Stimulated activated CD8-positive, alpha-beta memory T cell treated with anti-CD3 and anti-CD28 coated beads, Interleukin-7, amount 100 ng/mL, for 4 hours (primary cell): ENCODE results near the gene DEF6.
A peak's percentile ranks its signal among the peaks of the same experiment; 100 is the strongest.
"Not testable (repeated sequence)": the region's sequence is repeated elsewhere in the genome, so short reads cannot be mapped to it uniquely, and the experiment has no call there.

Experiments
- DNase-seq, 2 donors: peaks; one replicate each; pipeline ENCODE4 v3.0.0-alpha.2; 2020; ENCODE audit warnings: low read depth in 2 of 2

Gene DEF6

DNA sequence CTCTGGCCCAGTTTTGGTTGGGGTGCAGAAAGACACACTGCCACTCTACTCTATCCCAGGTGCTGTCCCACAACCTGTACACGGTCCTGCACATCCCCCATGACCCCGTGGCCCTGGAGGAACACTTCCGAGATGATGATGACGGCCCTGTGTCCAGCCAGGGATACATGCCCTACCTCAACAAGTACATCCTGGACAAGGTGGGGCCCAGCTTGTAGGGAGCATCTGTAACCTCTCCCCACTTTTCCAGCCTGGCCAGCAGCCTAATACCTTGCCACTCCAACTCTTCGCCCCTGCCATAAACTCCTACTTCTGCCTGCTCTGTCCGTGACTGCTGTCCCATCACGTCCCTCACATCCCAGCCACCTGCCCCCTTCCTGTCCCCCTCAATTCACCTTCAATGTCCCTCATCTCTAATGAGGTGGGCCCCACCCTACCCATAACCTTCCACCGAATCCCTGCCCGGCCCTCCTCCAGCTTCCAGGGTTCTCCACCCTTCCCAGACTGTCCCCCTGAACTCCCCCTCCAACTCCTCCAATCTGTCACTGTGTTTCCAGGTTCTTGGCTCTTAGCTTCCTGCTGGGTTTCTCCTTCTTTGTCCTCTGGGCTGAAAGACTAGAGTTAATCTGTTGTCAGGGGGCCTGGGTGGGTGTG lies 12.1 kb downstream of the DEF6 start:
- DNase-seq: no peak

DNA sequence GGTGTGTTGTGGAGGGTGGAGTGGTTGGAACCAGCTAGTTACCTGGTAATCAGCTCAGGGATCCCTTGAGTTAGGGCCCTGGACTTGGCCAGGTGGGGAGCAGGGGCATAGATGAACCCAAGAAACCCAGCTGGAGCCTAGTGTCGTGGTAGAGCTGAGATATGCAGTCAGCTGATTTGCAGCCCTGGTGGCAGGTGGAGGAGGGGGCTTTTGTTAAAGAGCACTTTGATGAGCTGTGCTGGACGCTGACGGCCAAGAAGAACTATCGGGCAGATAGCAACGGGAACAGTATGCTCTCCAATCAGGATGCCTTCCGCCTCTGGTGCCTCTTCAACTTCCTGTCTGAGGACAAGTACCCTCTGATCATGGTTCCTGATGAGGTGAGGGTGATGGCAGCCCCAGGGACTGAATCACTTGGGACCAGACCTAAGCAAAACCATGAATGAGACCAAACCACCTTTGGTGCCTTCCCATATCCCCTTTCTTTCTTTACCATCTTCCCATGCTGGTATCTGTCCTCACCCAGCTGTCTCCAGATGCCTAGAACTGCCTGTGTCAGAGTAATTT lies 12.7 kb downstream of the DEF6 start:
- DNase-seq: no peak

DNA sequence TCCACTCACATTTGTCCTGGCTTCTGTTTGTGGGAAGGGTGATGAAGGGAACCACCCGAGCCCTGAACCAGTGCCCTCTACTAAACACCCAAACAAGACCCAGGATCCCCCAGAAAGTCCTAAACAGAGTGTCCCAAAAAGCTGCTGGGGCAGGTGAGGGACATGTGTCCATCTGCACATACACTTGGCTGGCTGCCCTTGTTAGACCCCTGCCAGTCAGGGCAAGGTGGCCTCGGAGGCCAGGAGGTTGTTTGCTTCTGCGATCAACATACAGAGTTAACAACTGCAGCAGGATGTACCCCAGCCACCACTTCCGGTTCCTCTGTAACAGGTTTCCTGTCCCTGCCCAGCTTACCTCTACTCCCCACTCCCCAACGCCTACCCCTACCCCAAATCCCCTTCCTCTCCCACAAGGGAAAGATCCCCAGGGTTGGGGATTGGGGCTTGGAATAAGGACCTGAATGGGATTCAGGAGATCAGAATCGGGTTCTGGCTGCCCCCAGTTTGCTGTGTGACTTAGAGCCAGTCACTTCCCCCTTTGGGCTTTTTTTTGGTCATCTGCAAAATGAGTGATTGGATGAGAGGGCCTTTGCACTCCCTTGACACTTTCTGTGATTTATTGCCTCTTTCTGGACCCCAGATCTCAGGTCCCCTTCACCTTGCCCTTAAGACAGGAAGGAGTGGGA lies 13.9 kb downstream of the DEF6 start:
- peak in 1 of 2 donors; percentile 42 for DNase-seq

DNA sequence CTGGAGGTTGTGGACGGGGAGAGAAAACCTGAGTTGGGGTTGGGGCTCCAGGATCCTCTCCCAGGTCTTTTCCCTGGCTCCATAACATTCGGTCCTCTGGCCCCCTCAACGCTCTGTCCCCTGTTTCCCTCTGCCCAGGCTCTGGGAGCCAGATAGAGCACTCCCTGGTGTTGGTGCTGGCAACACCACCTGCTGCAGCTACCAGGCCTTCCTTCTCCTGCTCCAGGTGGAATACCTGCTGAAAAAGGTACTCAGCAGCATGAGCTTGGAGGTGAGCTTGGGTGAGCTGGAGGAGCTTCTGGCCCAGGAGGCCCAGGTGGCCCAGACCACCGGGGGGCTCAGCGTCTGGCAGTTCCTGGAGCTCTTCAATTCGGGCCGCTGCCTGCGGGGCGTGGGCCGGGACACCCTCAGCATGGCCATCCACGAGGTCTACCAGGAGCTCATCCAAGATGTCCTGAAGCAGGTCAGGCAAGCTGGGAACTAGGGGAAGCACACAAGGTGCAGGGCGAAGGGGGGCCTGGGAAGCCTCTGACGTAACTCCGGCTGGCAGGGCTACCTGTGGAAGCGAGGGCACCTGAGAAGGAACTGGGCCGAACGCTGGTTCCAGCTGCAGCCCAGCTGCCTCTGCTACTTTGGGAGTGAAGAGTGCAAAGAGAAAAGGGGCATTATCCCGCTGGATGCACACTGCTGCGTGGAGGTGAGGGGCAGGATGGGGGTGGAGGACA lies 14.6 kb downstream of the DEF6 start:
- no peak for DNase-seq

DNA sequence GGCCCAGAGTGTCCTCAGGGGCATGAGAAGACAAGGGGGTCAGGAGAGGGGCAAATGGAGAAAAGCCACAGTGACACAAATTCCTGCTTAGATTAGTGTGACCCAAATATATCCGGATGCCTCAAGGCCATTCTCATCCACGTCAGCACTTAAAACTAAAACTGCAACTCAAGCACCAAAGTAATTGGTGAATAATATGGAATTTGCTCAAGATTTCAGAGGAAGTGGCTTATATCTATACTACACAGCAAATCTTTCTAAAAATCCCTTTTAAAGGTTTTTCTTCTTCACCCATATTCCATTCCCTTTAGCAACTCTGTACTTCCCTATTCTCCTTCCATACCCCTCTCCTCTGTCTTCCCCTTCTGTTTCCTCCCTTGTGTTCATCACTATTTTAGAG lies 15.2 kb downstream of the DEF6 start:
- no peak for DNase-seq

DNA sequence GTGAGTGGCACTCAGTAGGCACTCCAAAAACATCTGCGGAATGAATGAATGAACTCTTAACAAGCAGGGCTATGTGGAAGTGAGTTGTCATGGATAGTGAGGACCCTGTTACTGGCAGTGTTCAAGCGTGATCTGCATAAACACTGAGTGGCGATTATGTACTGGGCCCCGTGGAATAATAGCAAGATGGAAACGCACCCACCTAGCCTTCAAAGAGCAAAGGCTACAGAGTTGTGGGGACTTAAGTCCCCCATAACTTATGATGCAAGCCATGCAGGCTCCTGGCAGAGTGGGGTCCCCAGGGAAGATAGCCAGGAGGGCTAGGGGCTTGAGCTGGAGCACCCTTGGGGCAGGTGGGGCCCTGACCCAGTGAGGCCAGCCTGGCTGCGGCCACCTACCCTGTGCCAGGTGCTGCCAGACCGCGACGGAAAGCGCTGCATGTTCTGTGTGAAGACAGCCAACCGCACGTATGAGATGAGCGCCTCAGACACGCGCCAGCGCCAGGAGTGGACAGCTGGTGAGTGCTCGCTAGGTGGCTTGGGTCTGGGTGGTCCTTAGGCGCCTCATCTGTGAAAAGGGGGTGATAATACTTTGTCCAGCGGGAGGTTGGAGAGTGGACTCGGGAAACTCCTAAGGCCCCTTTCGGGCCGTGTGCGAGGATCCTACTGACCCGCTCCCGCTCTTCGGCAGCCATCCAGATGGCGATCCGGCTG lies 20.0 kb downstream of the DEF6 start:
- DNase-seq: no peak

DNA sequence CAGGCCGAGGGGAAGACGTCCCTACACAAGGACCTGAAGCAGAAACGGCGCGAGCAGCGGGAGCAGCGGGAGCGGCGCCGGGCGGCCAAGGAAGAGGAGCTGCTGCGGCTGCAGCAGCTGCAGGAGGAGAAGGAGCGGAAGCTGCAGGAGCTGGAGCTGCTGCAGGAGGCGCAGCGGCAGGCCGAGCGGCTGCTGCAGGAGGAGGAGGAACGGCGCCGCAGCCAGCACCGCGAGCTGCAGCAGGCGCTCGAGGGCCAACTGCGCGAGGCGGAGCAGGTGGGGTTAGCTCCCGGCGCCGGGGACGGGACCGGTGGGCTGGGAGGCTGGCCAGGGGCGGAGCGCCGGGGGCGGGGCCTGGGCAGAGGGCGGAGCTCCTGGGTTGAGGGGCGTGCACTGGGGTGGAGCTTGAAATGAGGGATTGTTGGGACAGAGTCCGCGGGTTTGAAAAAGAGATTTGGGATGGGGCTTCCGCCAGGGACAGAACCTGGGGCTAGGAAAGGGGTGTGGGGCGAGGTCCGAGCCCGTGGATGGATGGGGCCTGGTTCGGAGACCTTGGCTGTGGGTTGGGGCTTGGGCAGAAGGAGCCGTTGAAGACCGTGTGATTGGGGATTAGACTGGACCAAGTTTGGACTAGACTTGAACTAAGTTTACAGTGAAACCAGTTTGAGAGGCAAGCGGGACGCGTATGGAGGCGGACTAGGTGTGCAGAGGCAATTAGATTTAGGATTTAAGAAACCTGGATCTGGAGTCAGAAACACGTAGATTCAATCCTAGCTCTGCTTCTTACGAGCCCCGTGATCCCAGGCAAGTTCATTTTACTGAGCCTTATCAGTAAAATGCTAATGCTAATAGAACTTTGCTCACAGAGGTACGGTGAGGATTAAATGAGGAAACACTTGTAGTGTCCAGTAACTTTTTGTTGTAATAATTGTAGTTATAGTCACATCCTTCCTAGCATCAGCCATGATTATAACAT lies 20.9 kb downstream of the DEF6 start:
- no peak for DNase-seq

DNA sequence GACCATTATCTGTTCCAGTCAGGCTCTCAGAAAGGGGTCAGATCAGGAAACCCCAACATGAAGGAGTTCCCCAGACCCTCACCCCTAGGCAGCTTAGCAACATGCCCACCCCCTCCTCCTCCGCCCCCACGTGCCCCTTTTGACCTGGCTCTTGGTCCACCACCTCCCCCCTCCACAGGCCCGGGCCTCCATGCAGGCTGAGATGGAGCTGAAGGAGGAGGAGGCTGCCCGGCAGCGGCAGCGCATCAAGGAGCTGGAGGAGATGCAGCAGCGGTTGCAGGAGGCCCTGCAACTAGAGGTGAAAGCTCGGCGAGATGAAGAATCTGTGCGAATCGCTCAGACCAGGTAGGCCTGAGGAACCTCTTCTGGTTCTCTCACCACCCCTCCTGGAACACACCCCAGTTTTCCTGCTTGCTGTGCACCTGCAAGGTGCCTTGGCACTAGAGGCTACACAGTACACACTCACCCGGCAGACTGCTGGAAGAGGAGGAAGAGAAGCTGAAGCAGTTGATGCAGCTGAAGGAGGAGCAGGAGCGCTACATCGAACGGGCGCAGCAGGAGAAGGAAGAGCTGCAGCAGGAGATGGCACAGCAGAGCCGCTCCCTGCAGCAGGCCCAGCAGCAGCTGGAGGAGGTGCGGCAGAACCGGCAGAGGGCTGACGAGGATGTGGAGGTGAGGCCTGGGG lies 21.9 kb downstream of the DEF6 start:
- no peak for DNase-seq

DNA sequence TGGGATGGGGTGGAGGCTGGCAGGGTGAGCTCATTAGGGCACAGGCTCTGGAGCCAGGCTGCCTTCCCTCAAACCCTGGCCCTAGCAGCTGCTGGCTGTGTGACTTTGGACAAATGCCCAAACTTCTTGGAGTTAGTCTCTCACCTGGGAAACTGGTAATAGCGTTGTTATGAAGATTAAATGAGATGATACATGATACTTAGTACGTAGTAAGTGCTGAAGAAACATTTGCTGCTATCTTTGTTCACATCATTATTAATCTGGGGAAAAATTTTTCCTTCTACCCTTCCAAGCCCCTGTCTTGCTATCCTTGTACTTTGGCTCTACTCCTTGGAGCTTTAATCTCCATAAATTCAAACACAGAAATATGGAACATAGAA lies 22.4 kb downstream of the DEF6 start:
- DNase-seq: no peak

DNA sequence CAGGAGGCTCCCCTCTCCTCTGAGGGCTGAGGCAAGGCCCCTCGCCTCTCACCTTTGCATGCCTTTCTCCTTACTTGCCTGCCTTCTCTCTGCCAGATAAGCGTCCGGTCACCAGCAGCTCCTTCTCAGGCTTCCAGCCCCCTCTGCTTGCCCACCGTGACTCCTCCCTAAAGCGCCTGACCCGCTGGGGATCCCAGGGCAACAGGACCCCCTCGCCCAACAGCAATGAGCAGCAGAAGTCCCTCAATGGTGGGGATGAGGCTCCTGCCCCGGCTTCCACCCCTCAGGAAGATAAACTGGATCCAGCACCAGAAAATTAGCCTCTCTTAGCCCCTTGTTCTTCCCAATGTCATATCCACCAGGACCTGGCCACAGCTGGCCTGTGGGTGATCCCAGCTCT lies 23.5 kb downstream of the DEF6 start:
- no peak for DNase-seq

DNA sequence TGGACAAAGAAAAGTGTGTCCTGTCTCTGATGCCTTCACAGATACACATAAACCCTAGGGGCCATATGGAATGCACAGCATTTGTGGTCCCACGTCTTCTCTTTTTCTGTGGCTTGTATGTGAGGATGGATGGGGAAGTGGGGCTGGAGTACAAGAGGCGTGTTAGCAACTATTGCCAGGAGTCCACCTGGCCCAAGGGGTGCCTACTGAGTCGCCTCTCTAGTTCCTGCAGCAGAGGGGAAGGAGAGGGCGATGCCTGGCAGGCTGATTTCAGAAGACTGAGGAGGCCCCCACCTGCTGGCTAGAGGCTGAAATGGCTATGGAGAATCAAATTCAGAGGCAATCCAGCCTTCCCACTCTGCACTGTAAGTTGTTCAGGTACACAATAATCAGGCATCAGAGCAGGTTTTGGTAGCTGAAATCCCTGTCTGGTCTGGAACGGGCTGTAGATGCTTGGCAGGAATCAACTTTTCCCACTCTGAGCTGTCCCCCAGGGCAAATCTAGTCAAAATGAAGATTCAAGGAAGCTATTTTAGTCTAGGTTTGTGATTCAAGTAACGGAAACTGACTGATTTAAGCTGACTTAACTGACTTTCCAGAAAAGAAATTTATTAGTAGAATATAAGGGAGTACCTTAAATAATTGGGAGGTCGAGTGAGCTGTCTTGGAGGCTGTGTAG lies 29.9 kb downstream of the DEF6 start:
- peak; percentile 66 to 67 for DNase-seq

DNA sequence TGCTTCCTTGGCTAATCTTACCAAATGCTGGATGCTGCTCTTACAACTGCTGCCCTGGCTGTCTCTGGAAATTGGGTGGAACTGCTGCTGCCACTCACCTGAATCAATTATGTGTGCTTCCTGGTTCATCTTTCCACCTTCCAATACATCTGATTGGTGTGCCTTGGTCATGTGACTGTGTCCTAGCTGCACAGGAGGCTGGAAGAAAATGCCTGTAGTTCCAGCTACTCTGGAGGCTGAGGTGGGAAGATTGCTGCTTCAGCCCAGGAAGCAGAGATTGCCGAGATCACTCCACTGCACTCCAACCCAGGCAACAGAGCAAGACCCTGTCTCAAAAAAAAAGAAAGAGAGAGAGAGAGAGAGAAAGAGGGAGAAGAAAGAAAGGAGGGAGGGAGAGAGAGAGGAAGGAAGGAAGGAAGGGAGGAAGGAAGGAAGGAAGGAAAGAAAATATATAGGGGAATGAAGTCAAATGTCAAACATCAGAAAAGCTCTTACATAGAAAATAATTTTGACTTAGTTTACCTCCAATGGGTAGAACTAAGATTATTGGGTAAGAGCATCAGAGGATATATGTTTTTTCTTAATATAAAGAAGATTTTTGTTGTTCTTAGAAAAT lies 30.6 kb downstream of the DEF6 start:
- no peak for DNase-seq

DNA sequence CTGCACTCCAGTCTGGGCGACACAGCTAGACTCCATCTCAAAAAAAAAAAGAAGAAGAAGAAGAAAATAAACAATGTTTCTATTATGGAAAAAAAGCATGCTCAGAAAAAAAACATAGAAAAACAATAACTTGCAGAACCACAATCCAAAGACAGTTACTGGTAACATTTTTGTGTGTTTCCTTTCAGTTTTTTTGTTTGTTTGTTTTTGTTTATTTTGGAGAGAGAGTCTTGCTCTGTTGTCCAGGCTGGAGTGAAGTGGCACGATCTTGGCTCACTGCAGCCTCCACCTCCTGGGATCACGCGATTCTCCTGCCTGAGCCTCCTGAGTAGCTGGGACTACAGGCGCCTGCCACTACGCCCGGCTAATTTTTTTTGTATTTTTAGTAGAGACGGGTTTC lies 31.3 kb downstream of the DEF6 start:
- DNase-seq: not testable (repeated sequence)

DNA sequence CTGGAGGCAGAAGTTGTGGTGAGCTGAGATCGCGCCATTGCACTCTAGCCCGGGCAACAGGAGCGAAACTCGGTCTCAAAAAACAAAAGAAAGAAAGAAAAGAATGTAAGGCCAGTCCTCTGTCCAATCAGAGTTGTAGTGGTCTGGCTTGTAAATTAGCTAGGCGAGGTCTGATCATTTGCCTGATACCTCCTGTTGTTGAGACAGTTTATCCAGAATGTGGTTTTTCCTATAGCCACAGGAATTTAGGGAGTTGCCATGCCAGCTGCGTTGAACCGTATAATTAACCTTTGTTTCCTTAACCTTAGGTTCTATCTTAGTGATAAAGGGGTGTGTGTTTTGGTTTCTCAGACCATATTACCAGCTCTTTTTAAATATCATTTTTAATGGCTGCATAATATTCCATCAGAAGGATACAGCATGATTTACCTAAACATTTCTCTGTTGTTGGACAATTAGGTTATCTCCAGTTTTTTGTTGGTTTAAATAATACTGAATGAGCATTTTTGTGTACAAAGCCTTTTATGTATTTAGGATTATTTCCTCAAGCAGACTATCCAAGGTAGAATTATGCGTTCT lies 33.0 kb downstream of the DEF6 start:
- DNase-seq: no peak

DNA sequence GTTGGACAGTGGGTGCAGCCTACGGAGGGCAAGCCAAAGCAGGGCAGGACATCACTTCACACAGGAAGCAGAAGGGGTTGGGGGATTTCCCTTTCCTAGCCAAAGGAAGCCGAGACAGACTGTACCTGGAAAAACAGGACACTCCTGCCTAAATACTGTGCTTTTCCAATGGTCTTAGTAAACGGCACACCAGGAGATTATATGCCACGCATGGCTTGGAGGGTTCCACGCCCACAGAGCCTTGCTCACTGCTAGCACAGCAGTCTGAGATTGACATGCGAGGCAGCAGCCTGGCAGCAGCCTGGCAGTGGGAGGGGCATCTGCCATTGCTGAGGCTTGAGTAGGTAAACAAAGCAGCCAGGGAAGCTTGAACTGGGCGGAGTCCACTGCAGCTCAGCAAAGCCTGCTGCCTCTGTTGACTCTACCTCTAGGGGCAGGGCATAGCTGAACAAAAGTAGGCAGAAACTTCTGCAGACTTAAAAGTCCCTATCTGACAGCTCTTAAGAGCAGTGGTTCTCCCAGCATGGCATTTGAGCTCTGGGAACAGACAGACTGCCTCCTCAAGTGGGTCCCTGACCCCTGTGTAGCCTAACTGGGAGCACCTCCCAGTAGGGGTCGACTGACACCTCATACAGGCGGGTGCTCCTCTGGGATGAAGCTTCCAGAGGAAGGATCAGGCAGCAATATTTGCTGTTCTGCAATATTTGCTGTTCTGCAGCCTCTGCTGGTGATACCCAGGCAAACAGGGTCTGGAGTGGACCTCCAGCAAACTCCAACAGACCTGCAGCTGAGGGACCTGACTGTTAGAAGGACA lies 34.7 kb downstream of the DEF6 start:
- peak; percentile 26 to 45 for DNase-seq

DNA sequence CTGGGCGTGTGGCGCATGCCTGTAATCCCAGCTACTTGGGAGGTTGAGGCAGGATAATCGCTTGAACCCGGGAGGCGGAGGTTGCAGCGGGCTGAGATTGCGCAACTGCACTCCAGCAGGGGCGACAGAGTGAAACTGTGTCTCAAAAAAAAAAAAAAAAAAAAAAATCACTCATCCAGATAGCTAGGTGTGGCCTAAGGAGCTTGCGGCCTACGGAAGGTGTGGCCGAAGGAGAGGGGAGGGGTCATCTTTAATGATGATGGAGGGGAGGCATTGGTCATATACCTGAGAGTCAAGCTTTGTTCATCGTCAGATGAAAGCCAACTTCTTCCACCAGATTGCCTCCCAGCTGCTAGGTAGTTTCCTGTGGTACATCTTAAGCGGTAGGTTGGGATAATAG lies 43.9 kb downstream of the DEF6 start:
- DNase-seq: no peak

DNA sequence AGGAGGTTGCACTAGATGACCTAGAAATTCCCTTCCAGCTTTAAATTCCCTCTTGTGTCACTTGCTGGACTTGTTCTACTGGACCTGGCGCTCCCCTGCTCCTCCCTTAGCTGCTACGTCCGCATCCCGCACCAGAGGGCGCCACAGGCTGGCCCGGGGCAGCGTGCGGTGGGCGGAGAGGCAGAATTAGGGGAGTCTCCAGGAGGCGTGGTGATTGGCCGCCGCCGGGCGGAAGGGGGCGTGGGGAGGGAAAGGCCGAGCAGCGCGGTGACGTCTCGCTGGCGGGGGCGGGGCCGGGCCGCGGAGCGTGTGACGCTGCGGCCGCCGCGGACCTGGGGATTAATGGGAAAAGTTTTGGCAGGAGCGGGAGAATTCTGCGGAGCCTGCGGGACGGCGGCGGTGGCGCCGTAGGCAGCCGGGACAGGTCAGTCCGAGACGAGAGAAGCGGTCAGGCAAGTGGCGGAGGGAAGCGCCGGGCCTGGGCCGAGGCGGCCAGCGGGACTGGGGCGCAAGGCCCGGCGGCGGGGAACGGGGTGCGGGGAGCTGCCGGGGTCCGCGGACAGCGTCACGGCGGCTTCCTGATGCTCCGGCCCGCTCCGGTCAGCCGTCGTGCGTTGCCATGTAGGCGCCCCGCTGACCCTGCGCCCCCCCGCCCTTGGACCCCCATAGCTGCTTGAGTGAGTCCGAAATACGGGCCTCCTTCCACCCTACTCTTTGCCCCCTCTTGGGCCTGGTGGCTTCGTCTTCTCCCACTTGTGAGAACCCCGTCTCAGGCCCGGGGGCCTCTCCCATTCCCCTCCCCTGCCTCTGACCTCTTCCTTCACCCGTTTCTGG lies 44.9 kb downstream of the DEF6 start, which contains the start of gene PPARD:
Gene PPARD (plus strand): TSS at position 301 of the 834 bp plus-strand sequence. CDS start 68,530 bp downstream, outside the sequence.
- peak; percentile 94 to 95 for DNase-seq
